DND-41 (cell line): Measurements from ENCODE around the gene MAP4K5.

Experiments
- CTCF ChIP-seq: IDR thresholded peaks from 2 replicates; pipeline ENCODE4 v1.5.1; 2012; ENCODE audit warnings: borderline replicate concordance, low read length, moderate library complexity, mild to moderate bottlenecking; ENCODE audit not compliant: poor library complexity, severe bottlenecking; ENCODE audit errors: extremely low read depth
- EZH2 ChIP-seq: IDR thresholded peaks from 3 replicates; pipeline ENCODE4 v1.6.1; 2012; ENCODE audit warnings: borderline replicate concordance, low read depth, mild to moderate bottlenecking, moderate library complexity, low read length, inconsistent platforms; ENCODE audit not compliant: severe bottlenecking

- TF ChIP-seq CTCF (no peak), EZH2 (no peak)
These were observed 53.3 kb downstream of the MAP4K5 start for GRCh38 chr14:50479041-50479440.
